SK-N-SH (cell line): Measurements from ENCODE around the gene SP6. TPM values are rescaled to one million over a fixed set of nuclear protein-coding genes. Genes with fewer than 3 reads are reported as not detected.
A peak's percentile ranks its signal among the peaks of the same experiment; 100 is the strongest.

ENCODE experiments used
- CTCF ChIA-PET: fragments of 300-600, 350-600 bp; formaldehyde crosslinking; extraction: SDS; loops from one replicate; lab custom pipeline; 2021; lab: Yijun Ruan, JAX
- POLR2A ChIA-PET: fragments of 350-600 bp; sonication (Branson Sonifier 250); formaldehyde crosslinking; extraction: SDS; loops from one replicate; lab custom pipeline; 2020; ENCODE audit warnings: antibody characterized with exemption, inconsistent platforms; lab: Yijun Ruan, JAX
- DNase-seq: peaks from one replicate; pipeline ENCODE4 v3.0.0; 2012
- H2AFZ ChIP-seq: fragments of 200-600 bp; sonication (generic); 2 replicates; pipeline ENCODE4 v1.8.1; 2016; ENCODE audit warnings: antibody characterized with exemption, mild to moderate bottlenecking, low read depth
- H3F3A ChIP-seq: fragments of 200-600 bp; sonication (generic); replicated peaks from 2 replicates; pipeline ENCODE3; 2016; ENCODE audit warnings: antibody characterized with exemption, mild to moderate bottlenecking; ENCODE audit not compliant: insufficient read depth
- H3K27ac ChIP-seq, 2 experiments: fragments of 200-500 bp in 1 of 2; fragments of 200-600 bp in 1 of 2; sonication (Bioruptor generic) in 1 of 2; sonication (generic), shearing (Covaris generic) in 1 of 2; 2 replicates each; pipeline versions ENCODE4 v1.5.1 to v1.6.1; 2014 to 2016; ENCODE audit warnings: low read depth in 2 of 2, inconsistent platforms in 1 of 2, low read length in 1 of 2, mild to moderate bottlenecking in 1 of 2, mixed read lengths in 1 of 2
- H3K27me3 ChIP-seq: fragments of 200-600 bp; sonication (generic), shearing (Covaris generic); 2 replicates; pipeline ENCODE4 v1.6.1; 2016; ENCODE audit warnings: mixed run types; ENCODE audit not compliant: insufficient read depth
- H3K36me3 ChIP-seq, 2 experiments: fragments of 200-500 bp in 1 of 2; fragments of 200-600 bp in 1 of 2; sonication (Bioruptor generic) in 1 of 2; sonication (generic) in 1 of 2; replicated peaks in 1 of 2; 2 replicates each; pipeline versions ENCODE3 to v1.5.1; 2014 to 2016; ENCODE audit warnings: low read length in 1 of 2, mild to moderate bottlenecking in 1 of 2; ENCODE audit not compliant: insufficient read depth in 2 of 2, control insufficient read depth in 1 of 2
- H3K4me1 ChIP-seq, 2 experiments: fragments of 200-500 bp in 1 of 2; fragments of 200-600 bp in 1 of 2; sonication (Bioruptor generic) in 1 of 2; sonication (generic), shearing (Covaris generic) in 1 of 2; 2 replicates each; pipeline versions ENCODE4 v1.5.1 to v1.6.1; 2014 to 2016; ENCODE audit warnings: low read depth in 1 of 2, low read length in 1 of 2, mixed run types in 1 of 2; ENCODE audit not compliant: insufficient read depth in 2 of 2, control insufficient read depth in 1 of 2
- H3K4me2 ChIP-seq: fragments of 200-600 bp; sonication (generic), shearing (Covaris generic); 2 replicates; pipeline ENCODE4 v1.6.1; 2017; ENCODE audit warnings: mixed run types
- H3K4me3 ChIP-seq, 2 experiments: fragments of 200-500 bp in 1 of 2; fragments of 200-600 bp in 1 of 2; sonication (Bioruptor generic) in 1 of 2; sonication (generic), shearing (Covaris generic) in 1 of 2; 2 replicates each; pipeline versions ENCODE4 v1.5.1 to v1.8.1; 2014 to 2016; ENCODE audit warnings: low read depth in 2 of 2, inconsistent platforms in 1 of 2, low read length in 1 of 2, mild to moderate bottlenecking in 1 of 2, mixed read lengths in 1 of 2, moderate library complexity in 1 of 2
- H3K79me2 ChIP-seq: fragments of 200-600 bp; sonication (generic); 2 replicates; pipeline ENCODE4 v1.8.1; 2017; ENCODE audit warnings: mild to moderate bottlenecking; ENCODE audit not compliant: insufficient read depth
- H3K9ac ChIP-seq: fragments of 200-600 bp; sonication (generic); 2 replicates; pipeline ENCODE4 v1.6.1; 2017; ENCODE audit warnings: mixed run types
- H3K9me2 ChIP-seq: fragments of 200-600 bp; sonication (generic); 2 replicates; pipeline ENCODE4 v1.6.1; 2017; ENCODE audit warnings: mixed run types
- H3K9me3 ChIP-seq: fragments of 200-600 bp; sonication (generic); 2 replicates; pipeline ENCODE4 v1.6.1; 2017; ENCODE audit warnings: mixed run types, mild to moderate bottlenecking, moderate library complexity
- H4K20me1 ChIP-seq: fragments of 200-600 bp; sonication (generic); 2 replicates; pipeline ENCODE4 v1.6.1; 2017; ENCODE audit warnings: mild to moderate bottlenecking, mixed run types; ENCODE audit not compliant: insufficient read depth
- EZH2phosphoT487 ChIP-seq: fragments of 200-600 bp; sonication (generic); IDR thresholded peaks from 2 replicates; pipeline ENCODE4 v1.6.1; 2017; ENCODE audit warnings: low read depth, mixed run types, mild to moderate bottlenecking, antibody characterized with exemption, moderate library complexity, borderline replicate concordance
- FOSL2 ChIP-seq: IDR thresholded peaks from 2 replicates; pipeline ENCODE4 v1.4.0; 2012; ENCODE audit warnings: low read depth, mild to moderate bottlenecking, moderate library complexity, borderline replicate concordance
- GATA2 ChIP-seq: sonication (generic); formaldehyde crosslinking; IDR thresholded peaks from 2 replicates; pipeline ENCODE4 v1.5.0; 2020; ENCODE audit warnings: mild to moderate bottlenecking, missing genetic modification reagents
- NRF1 ChIP-seq: IDR thresholded peaks from 2 replicates; pipeline ENCODE4 v1.6.1; 2012; ENCODE audit warnings: low read depth, mild to moderate bottlenecking, low read length
- RFX5 ChIP-seq: IDR thresholded peaks from 2 replicates; pipeline ENCODE4 v1.6.1; 2012; ENCODE audit warnings: mild to moderate bottlenecking, improper control_type of control experiment, low read length
- YY1 ChIP-seq: IDR thresholded peaks from 2 replicates; pipeline ENCODE4 v1.4.0; 2012; ENCODE audit warnings: low read depth, mild to moderate bottlenecking
- WGBS: methylation state at CpG from one replicate; pipeline ENCODE4 v1.1.6; 2017; ENCODE audit warnings: low lambda C conversion rate; 5-methylcytosine and 5-hydroxymethylcytosine counted together
- polyA plus RNA-seq, 3 experiments: library from polyadenylated mRNA; depleted of rRNA; stranded (reverse); fragments of >200 nt; gene quantifications; 2 replicates each; pipeline ENCODE4 v1.2.3, GENCODE V29; 2012
- TF ChIP-seq, protein P1 (sequence below): IDR thresholded peaks from 2 replicates; pipeline ENCODE4 v1.4.0; 2012; ENCODE audit warnings: low read depth, borderline replicate concordance
- TF ChIP-seq, protein P2 (sequence below): fragments of 150-350 bp; IDR thresholded peaks from 2 replicates; pipeline ENCODE4 v1.6.1; 2017; ENCODE audit warnings: antibody characterized with exemption, low read length, low read depth, borderline replicate concordance
- TF ChIP-seq, protein P3 (sequence below): IDR thresholded peaks from 2 replicates; pipeline ENCODE4; 2012
- TF ChIP-seq, protein P4 (sequence below): fragments of 200-600 bp; sonication (generic); IDR thresholded peaks from 2 replicates; pipeline ENCODE4 v1.6.1; 2017; ENCODE audit warnings: antibody characterized with exemption, mild to moderate bottlenecking, moderate library complexity

Gene SP6
- polyA plus RNA-seq, 1 of the 3 experiments (the other 2 are of a cell fraction) = 0.03 TPM

DNA sequence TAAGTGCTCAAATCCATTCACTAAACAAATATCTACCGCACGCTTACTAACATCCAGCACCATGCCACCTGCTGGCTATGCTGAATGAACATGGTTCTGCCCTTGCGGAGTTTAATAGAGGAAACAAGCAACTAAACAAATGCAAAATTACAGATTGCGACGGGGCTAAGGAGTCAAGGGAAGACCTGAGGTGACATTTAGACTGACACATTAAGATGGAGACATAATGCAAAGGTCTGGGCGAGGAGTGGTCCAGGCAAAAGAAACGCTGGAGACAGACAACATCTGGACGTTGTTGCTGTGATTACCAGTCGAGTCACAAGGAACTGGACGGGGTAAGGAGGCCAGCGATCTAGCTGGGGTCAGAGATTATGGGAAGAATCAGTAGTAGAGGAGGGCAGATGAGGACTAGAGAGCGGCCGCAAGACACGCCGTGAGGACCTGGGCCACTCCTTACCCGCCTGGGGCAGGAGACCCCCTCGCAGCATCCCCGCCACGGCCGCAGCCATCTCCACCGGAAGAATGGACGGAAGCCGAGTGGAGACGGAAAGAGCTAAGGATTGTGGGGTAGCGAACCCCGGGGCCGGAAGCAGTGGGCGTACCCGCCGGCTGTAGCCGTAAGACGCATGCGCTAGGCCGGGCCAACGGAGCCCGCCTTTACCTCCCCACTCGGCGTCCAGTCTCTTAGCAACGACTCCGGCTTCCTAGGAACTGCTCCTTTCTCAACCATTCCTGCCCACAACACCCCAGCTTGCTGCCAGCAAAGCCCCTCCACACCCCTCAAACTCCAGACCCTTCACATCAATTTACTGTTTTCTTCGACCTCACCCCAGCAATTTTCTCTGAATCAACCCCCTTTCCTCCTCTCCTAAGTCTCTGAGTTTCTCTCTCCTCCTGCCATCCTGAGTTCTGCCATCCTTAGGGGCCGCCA is 19.7 kb downstream of the SP6 start, which contains the start of the genes LRRC46 and MRPL10 (continued):
- TF ChIP-seq, protein P1, sequence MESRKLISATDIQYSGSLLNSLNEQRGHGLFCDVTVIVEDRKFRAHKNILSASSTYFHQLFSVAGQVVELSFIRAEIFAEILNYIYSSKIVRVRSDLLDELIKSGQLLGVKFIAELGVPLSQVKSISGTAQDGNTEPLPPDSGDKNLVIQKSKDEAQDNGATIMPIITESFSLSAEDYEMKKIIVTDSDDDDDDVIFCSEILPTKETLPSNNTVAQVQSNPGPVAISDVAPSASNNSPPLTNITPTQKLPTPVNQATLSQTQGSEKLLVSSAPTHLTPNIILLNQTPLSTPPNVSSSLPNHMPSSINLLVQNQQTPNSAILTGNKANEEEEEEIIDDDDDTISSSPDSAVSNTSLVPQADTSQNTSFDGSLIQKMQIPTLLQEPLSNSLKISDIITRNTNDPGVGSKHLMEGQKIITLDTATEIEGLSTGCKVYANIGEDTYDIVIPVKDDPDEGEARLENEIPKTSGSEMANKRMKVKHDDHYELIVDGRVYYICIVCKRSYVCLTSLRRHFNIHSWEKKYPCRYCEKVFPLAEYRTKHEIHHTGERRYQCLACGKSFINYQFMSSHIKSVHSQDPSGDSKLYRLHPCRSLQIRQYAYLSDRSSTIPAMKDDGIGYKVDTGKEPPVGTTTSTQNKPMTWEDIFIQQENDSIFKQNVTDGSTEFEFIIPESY = peak; percentile 80; the same call in 1 of the 2 replicates
- TF ChIP-seq GATA2 (CRISPR knock-in tag) (no peak), FOSL2 (no peak), RFX5 (no peak; the same call in 1 of the 2 replicates), YY1 (peak; percentile 96), NRF1 (peak; percentile 92)
- TF ChIP-seq, protein P2, sequence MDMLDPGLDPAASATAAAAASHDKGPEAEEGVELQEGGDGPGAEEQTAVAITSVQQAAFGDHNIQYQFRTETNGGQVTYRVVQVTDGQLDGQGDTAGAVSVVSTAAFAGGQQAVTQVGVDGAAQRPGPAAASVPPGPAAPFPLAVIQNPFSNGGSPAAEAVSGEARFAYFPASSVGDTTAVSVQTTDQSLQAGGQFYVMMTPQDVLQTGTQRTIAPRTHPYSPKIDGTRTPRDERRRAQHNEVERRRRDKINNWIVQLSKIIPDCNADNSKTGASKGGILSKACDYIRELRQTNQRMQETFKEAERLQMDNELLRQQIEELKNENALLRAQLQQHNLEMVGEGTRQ = no peak
- TF ChIP-seq, protein P3, sequence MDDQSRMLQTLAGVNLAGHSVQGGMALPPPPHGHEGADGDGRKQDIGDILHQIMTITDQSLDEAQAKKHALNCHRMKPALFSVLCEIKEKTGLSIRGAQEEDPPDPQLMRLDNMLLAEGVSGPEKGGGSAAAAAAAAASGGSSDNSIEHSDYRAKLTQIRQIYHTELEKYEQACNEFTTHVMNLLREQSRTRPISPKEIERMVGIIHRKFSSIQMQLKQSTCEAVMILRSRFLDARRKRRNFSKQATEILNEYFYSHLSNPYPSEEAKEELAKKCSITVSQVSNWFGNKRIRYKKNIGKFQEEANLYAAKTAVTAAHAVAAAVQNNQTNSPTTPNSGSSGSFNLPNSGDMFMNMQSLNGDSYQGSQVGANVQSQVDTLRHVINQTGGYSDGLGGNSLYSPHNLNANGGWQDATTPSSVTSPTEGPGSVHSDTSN = no peak

DNA sequence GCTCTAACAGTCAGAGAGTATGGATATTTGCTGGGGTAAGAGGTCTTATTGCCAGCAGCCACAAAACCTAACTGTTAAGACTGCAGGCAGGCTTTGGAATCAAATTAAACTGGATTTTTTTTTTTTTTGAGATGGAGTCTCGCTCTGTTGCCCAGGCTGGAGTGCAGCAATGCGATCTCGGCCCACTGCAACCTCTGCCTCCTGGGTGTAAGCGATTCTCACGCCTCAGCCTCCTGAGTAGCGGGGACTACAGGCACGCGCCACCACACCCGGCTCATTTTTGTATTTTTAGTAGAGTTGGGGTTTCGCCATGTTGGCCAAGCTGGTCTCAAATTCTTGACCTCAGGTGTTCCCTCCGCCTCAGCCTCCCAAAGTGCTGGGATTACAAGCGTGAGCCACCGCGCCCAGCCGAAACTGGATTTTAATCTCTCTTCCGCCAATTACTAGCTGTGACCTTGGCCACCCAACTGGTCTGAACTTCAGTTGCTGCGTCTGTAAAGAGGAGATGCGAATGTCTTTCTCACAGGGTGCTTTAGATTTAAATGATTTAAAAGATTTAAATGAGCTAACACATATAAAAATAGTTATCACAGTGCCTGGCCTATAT is 20.5 kb downstream of the SP6 start:
- peaks cover 33% of the 10 kb centered on the region for H3K79me2 ChIP-seq
- peak overlapping the region; percentile 77; the same call in 1 of the 2 replicates for H2AFZ ChIP-seq
- peaks cover 14% of the 10 kb centered on the region for H3F3A ChIP-seq
- DNase-seq = no peak
- H3K36me3 ChIP-seq = peaks cover 22 to 34% of the 10 kb centered on the region in 2 experiments
- H3K9ac ChIP-seq = peak overlapping the region; percentile 75
- H3K27ac ChIP-seq = peak overlapping the region; percentile 76 to 88
- H4K20me1 ChIP-seq = no peaks in the 10 kb centered on the region
- CTCF ChIA-PET = interaction anchor here (0.6 to 22.8 kb wide), 11 partner anchors 8 to 188 kb away, joined by 3 to 573 read pairs (median 7); partner anchors contain the start of genes CDK5RAP3, OSBPL7, SCRN2 and SP6
- no peaks in the 10 kb centered on the region for H3K27me3 ChIP-seq
- no peaks in the 10 kb centered on the region for H3K9me3 ChIP-seq
- no peaks in the 10 kb centered on the region for H3K9me2 ChIP-seq
- peaks cover 9 to 15% of the 10 kb centered on the region in 2 experiments; a peak in 2 of 4 replicates for H3K4me1 ChIP-seq
- peak overlapping the region; percentile 97 for H3K4me2 ChIP-seq
- POLR2A ChIA-PET = interaction anchor here (1.2 to 1.7 kb wide), 3 partner anchors 8 to 59 kb away, joined by 3 to 28 read pairs (median 5); partner anchors contain the start of gene OSBPL7
- peak overlapping the region; percentile 77 to 93 for H3K4me3 ChIP-seq
- WGBS = 32% methylated on average over 18 of the region's 18 CpGs
- TF ChIP-seq FOSL2 = no peak
- TF ChIP-seq EZH2phosphoT487 = no peak
- TF ChIP-seq, protein P4, sequence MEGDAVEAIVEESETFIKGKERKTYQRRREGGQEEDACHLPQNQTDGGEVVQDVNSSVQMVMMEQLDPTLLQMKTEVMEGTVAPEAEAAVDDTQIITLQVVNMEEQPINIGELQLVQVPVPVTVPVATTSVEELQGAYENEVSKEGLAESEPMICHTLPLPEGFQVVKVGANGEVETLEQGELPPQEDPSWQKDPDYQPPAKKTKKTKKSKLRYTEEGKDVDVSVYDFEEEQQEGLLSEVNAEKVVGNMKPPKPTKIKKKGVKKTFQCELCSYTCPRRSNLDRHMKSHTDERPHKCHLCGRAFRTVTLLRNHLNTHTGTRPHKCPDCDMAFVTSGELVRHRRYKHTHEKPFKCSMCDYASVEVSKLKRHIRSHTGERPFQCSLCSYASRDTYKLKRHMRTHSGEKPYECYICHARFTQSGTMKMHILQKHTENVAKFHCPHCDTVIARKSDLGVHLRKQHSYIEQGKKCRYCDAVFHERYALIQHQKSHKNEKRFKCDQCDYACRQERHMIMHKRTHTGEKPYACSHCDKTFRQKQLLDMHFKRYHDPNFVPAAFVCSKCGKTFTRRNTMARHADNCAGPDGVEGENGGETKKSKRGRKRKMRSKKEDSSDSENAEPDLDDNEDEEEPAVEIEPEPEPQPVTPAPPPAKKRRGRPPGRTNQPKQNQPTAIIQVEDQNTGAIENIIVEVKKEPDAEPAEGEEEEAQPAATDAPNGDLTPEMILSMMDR = no peak
- TF ChIP-seq, protein P3 = no peak
